HG03565 (cell line): Measurements from ENCODE around the gene AGAP1.
A peak's percentile ranks its signal among the peaks of the same experiment; 100 is the strongest.

Experiments
- ATAC-seq: cut with Tn5 transposase; IDR thresholded peaks from one replicate; pipeline ENCODE4 v1.9.1; 2021; ENCODE audit warnings: mild to moderate bottlenecking, moderate library complexity; ENCODE audit not compliant: unreplicated experiment

Gene AGAP1

DNA sequence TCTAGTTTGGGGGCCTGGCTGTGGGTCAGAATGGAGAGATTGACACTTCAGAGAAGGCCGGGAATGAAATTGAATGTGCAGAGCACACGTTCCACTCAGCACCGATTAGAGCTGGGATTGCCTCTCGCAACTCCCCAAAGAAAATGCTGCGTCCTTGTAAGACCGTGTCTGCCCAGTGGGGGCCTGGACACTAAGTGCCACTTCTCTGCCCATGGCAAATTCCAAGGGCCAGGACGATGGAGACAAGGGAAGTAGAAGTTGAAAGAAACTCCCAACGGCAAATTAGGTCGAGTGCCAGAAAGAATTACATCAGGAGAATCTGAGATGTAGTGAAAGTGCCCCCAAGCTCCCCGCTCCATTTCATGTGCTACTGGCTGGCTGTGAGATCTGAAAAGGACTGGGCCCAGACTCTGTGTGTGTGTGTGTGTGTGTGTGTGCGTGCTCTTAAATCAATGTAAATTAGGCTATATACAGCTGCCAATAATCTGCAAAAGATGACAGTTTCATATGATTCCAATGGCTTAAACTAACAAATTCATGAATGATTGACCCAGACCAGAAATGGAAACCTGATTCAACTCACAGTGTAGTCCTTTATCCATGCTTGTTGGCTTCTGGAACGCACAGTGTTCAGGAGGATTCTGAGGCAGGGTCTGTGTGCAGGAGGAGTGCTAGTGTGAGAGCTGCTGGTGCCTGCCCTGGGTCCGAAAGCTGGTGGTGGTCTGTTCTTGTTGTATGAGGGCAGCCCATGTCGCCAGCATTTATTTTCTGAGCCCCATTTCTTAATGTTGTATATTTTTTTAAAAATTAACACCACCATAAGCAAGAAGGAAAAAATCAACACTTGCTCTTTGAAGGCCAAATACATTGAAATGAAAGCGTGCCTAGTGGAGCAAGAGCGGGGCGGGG is 234.3 kb downstream of the AGAP1 start:
- no peak for ATAC-seq

DNA sequence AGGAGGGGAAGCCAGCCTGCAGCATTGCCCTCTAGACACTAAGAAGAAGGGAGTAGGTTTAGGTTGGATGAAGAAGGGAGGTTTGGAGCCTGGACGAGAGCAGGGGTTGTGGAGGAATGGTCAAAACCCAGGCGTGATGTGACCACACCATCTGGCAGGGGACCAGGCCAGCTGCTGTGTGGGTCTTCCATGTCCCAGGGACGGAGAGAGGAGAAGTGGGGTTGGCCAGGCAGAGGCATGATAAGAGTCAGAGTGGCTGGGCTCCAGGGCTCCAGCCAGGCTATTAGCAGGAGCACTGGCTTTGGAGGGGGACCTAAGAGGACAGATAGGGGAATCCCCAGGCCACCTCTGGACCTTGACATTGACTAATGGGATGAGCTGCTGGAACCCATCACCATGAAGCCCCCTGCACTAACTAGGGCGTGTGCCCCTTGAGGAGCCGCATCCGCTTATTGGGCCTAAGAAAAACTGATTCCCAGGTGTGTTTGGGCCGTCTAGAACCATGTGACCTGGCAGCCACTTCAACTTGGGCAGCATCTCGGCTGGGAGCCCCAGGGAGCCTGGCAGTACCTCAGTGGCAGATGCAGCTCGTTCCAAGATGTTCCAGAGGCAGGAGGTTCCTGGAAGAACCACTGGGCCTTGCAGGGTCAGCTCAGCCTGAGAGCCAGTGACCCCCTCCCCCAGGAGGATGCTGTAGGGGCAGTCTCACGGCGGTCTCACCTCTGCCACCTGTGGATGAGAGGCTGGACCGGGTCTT is 235.1 kb downstream of the AGAP1 start:
- no peak for ATAC-seq

DNA sequence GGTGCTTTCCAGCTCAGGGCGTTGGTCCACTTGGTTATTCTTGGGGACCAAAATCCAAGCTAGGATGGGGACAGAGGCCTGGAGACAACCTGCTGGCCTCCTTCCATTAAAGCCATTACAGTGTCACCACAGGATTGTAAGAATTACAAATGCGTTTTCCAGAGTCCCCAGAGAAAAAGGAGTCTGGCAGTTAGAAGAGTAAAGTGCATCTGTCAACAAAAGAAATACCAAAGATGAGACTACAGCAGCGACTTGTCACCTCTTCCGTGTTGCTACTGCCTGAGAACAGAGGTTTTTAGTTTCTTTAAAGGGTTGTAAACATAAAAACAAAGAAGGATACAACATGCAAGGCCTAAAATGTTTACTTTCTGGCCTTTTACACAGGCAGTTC is 235.7 kb downstream of the AGAP1 start:
- no peak for ATAC-seq

DNA sequence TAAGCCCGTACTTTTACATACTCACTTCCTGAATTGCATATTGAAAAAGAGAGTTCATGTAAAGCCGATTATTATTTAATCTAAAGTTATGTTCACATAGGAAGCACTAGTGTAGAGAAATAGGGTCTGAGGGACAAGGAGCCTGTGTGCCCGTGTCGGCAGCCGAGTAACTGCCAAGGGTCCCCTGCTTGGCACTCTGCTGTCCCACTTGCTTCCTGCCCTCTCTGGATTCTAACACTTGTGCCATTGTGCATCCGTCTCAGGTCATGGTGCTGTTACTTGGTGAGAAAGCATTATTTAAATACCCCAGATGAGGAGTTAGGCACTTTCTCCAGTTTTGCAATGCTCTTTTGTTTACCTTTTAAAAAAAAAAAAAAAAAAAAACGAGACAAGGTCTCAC is 236.3 kb downstream of the AGAP1 start:
- no peak for ATAC-seq

- ATAC-seq: no peak
These were observed 239.9 kb downstream of the AGAP1 start for GRCh38 chr2:235733761-235734160.

DNA sequence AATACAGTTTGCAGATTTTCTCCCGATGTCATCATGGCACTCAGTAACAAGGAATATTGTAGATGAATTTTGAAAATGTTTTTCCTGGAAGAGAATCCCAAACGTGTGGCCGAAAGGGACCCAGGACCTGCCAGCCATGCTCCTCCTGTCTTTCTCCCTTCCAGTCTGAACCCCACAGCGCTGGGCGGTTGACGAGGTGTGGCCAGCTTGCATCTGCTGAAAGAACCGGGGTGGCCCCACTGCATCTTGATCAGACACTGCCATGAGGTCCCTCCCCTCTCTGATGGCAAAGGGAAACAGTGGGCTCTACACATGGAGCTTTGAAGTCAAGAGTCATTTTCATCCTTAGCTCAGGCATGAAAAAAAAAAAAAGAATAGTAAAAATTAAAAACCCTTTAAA is 240.3 kb downstream of the AGAP1 start:
- ATAC-seq: no peak

GRCh38 chr2:235734688-235735231 is 240.9 kb downstream of the AGAP1 start:
- no peak for ATAC-seq

GRCh38 chr2:235737396-235737795 is 243.6 kb downstream of the AGAP1 start:
- no peak for ATAC-seq

DNA sequence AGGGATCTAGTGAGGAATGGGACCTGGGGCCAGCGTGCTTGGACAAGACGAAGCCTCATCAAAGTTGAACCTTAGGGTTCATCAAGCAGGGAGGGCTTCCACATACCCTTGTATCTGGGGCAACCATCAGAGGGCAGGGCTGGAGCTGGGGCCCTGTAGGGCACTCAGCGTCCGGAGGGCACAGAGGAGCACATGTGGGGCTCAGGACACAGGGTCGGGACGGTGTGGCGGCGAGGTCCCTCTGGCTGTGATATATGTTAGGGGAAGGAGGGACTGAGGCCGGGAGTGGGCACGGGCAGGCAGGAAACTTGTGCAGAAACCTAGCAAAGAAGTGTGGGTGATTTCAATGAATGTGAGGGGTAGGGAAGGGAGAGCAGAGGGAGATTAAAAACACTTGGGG is 244.0 kb downstream of the AGAP1 start:
- no peak for ATAC-seq

DNA sequence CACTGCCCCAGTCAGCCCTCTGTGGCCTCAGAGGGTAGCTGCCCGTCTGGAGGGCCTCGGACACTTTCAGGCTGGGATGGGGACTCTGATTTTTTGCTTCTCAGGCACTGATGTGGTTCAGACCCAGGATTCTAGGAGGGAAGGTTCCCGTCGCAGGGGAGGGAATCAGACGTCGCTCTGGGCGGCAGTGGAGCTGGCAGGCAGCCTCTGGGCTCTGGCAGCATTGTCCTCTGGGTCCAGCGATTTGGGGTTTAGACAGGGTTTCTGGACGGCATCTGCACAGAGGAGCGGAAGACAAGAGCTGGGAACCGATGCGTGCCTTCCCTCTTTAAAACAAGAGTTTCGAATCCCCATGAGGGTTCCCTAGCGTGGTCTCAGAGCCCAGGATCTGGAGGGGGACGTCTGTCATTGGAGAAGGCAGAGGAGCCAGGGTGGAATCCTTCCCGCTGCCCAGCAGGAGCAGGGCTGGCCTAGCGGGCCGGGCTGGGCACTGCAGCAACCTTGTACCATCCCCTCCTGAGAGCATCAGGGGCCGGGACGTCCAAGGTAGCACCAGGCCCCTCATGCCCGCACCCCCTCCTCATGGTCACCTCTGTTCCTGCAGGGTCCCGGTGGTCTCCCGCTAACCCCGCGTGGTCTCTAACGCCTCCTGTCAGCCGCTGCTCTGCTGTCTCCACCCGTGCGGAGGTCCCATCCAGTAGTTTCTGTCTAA is 246.0 kb downstream of the AGAP1 start:
- ATAC-seq: no peak

DNA sequence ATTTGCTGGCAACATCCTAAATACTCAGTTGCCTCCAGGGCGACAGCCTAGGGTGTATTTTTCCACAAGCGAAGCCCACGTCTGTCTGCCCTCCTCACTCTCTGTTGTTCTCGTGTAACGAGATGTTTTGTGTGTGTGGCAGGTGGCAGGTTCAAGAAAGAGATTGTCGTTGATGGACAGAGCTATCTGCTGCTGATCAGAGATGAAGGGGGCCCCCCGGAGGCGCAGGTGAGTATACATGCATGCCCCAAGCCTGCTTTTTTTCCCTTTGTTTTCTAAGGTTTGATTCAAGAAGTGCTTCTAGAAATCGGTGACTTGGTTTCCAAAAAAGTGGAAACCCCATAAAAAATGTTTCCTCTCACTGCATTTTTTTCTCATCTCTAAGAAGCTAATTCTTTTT is 247.0 kb downstream of the AGAP1 start:
- no peak for ATAC-seq

GRCh38 chr2:235744161-235744560 is 250.3 kb downstream of the AGAP1 start:
- ATAC-seq: no peak

DNA sequence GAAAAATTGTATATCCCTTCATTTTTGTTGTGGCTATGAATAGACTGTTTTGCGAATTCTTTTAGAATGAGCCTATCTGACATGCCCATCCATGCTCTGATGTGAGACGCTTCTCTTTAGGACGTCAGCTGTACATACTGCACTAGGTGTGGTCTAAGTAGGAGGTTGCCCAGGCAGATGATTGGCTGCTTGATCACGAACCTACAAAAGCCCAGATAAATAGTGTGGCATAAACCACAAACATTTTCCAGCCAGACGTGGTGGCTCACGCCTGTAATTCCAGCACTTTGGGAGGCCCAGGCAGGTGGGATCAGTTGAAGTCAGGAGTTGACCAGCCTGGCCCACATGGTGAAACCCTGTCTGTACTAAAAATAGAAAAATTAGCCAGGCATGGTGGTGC is 251.8 kb downstream of the AGAP1 start:
- no peak for ATAC-seq

GRCh38 chr2:235746257-235746934 is 252.6 kb downstream of the AGAP1 start:
- ATAC-seq: peak; percentile 54

- ATAC-seq: no peak
These were observed 253.3 kb downstream of the AGAP1 start for GRCh38 chr2:235747001-235747785.

- no peak for ATAC-seq
These were observed 253.9 kb downstream of the AGAP1 start for GRCh38 chr2:235747786-235748091.

GRCh38 chr2:235749121-235749770 is 255.4 kb downstream of the AGAP1 start:
- no peak for ATAC-seq

GRCh38 chr2:235749771-235750160 is 255.9 kb downstream of the AGAP1 start:
- ATAC-seq: no peak

DNA sequence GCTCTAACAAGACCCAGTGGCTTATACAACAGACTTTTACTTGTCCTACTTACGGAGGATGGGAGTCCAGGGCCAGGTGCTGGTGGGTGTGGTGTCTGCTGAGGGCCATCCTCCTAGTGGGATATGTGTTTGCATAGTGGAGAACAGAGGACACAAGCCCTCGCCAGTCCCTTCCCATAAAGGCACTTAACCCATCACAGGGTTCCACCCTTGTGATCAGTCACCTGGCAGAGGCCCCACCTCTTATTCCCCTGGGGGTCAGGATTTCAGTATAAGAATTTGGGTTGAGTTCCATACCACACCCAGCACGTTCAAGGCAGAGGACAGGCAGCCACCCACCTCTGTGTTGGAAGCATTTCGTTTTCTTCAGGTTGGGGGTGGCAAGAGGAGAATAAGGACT is 259.0 kb downstream of the AGAP1 start:
- no peak for ATAC-seq
